NCI-H526 treated with DMSO at 0.1 percent for 48 hours (cell line): ENCODE data around the gene PLAAT3.
"Not testable (repeated sequence)": the region's sequence is repeated elsewhere in the genome, so short reads cannot be mapped to it uniquely, and the experiment has no call there.

Source experiments
- DNase-seq: peaks from one replicate; lab custom pipeline; 2025; lab: John Stamatoyannopoulos, UW

PLAAT3 gene

GRCh38 chr11:63614136-63614671 is at the start of gene PLAAT3:
Gene PLAAT3, minus strand, starts transcription at chr11:63614433. Its CDS starts 419 bp downstream, at chr11:63614014.
- peak; percentile 73 for DNase-seq

GRCh38 chr11:63663809-63664208 is 49.6 kb upstream of the PLAAT3 start:
- DNase-seq: no peak

GRCh38 chr11:63660972-63661371 is 46.7 kb upstream of the PLAAT3 start:
- no peak for DNase-seq

- no peak for DNase-seq
Measured at GRCh38 chr11:63652671-63653070, 38.4 kb upstream of the PLAAT3 start.

GRCh38 chr11:63643205-63643604 is 29.0 kb upstream of the PLAAT3 start:
- no peak for DNase-seq

- DNase-seq: no peak
Measured at GRCh38 chr11:63641727-63642126, 27.5 kb upstream of the PLAAT3 start.

GRCh38 chr11:63639199-63639832 is 25.1 kb upstream of the PLAAT3 start:
- DNase-seq: no peak

- DNase-seq: not testable (repeated sequence)
Measured at GRCh38 chr11:63638436-63638835, 24.2 kb upstream of the PLAAT3 start.

- peak; percentile 17 for DNase-seq
Measured at GRCh38 chr11:63635762-63636465, 21.7 kb upstream of the PLAAT3 start.

GRCh38 chr11:63629426-63629825 is 15.2 kb upstream of the PLAAT3 start:
- no peak for DNase-seq

- no peak for DNase-seq
Measured at GRCh38 chr11:63623513-63624140, 9.4 kb upstream of the PLAAT3 start.

GRCh38 chr11:63622323-63622722 is 8.1 kb upstream of the PLAAT3 start:
- DNase-seq: no peak

GRCh38 chr11:63621071-63621470 is 6.8 kb upstream of the PLAAT3 start:
- DNase-seq: no peak

GRCh38 chr11:63619967-63620366 is 5.7 kb upstream of the PLAAT3 start:
- no peak for DNase-seq

GRCh38 chr11:63617686-63618085 is 3.5 kb upstream of the PLAAT3 start:
- DNase-seq: not testable (repeated sequence)

- no peak for DNase-seq
Measured at GRCh38 chr11:63616953-63617352, 2.7 kb upstream of the PLAAT3 start.

GRCh38 chr11:63613517-63614135 is 607 bp downstream of the PLAAT3 start:
- no peak for DNase-seq

- DNase-seq: no peak
Measured at GRCh38 chr11:63612181-63612580, 2.1 kb downstream of the PLAAT3 start.

- no peak for DNase-seq
Measured at GRCh38 chr11:63611395-63611747, 2.9 kb downstream of the PLAAT3 start.

GRCh38 chr11:63610604-63611394 is 3.4 kb downstream of the PLAAT3 start:
- no peak for DNase-seq

- DNase-seq: no peak
Measured at GRCh38 chr11:63609971-63610580, 4.2 kb downstream of the PLAAT3 start.
